ENCODE data around the gene CRACDL.

CRACDL gene

DNA sequence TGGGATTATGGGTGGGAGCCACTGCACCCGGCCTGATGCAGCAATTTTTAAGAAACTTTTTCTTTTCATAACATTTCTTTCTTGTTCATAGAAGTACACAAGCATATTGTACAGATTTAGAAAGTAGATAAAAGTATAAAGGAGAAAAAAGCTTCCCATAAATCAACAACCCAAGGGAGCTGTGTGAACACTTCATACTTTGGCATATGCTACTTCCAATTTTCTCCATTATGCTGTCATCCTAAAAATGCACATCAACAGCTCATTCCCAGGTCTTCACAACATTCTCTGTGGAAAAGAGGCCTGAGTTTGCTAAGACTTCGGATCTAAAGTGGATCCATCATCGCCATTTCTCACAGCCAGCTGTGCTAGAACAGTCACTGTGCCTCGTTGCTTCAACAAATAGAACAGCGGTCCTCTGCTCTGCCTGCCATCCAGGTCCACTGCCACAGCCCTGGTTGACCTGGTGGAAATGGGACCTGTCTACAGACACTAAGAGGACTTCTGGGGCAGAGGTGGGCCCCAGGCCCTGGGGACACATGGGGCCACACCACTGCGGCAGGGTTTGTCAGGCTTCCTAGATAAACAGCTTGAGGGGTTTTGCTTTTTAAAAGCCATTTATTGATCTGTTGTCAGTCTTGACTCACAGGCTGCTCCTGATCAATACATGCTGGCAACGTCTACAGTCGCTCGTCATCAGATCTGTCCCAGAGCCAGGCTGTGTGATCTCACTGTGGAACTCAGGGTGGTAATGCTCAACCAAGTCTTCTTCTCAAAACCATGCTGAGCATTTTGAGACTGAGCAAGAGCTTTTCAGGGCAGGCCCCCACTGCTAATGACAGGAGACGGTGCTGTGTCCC lies 132.4 kb downstream of the CRACDL start:
- no peak for DNase-seq (ENCODE audit: low read depth)

- no peak for DNase-seq (ENCODE audit: low read depth)
These were observed 133.7 kb downstream of the CRACDL start for GRCh38 chr2:98802344-98802743.

DNA sequence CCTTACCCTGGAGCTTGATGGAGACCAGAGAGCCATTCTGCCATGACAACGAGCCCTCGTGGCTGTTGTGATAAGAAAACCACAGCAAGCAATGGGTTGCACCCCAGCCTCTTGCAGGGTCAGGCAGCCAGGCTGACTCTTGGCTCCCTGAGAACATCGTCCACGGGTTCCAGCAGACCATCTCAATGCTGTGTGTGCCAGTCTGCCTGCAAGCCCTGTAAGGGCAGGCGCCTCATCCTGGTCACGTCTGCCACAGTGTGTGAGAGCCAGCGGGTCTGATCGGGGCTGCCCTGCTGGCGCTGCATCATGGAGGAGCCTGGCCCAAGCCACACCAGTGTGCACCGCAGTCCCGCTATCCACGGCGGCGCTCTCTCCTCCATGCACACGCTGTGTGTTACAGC lies 134.1 kb downstream of the CRACDL start:
- no peak for DNase-seq (ENCODE audit: low read depth)

GRCh38 chr2:98801286-98801685 lies 134.7 kb downstream of the CRACDL start:
- DNase-seq (ENCODE audit: low read depth), result no peak

- DNase-seq (ENCODE audit: low read depth), result no peak
These were observed 135.5 kb downstream of the CRACDL start for GRCh38 chr2:98800330-98801064.

GRCh38 chr2:98799375-98800329 lies 136.4 kb downstream of the CRACDL start:
- no peak for DNase-seq (ENCODE audit: low read depth)

DNA sequence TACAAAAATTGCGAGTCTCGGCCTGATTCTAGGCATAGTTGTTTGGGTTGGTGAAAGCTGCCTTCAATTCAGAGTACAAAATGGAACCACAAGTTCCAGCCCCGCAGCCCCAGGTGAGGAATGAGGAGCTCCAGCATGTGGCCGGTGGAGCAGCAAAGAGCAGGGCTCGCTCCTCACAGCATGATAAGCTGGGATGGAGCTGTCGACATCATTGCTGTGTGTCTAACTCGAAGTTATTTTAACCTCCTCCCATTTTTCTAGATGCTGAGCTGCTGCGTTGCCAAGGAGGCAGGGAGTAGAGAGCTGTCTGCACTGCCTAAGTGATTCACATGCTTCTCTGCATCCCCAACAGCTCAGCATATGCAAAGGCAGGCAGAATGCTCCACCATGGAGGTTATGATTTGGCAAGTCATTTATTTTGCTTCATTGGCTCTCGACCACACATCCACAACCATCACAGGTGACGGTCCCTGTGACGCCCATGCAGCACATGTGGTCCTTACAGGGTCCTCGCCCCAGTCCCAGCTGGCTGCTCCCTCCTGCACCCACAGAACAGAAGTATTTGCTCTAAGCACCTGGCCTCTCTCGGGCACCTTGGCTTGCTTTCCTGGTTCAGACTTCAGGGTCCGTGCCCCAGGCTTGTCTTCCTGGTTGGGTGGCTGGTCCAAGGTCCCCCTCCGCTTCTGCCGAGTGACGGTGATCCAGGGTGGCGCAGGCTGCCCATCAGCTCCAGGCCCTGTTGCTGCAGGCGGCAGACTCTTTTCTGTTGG lies 139.1 kb downstream of the CRACDL start:
- no peak for DNase-seq (ENCODE audit: low read depth)

GRCh38 chr2:98795891-98796676 lies 139.9 kb downstream of the CRACDL start:
- no peak for DNase-seq (ENCODE audit: low read depth)

- DNase-seq (ENCODE audit: low read depth), result no peak
These were observed 141.9 kb downstream of the CRACDL start for GRCh38 chr2:98793897-98794830.

DNA sequence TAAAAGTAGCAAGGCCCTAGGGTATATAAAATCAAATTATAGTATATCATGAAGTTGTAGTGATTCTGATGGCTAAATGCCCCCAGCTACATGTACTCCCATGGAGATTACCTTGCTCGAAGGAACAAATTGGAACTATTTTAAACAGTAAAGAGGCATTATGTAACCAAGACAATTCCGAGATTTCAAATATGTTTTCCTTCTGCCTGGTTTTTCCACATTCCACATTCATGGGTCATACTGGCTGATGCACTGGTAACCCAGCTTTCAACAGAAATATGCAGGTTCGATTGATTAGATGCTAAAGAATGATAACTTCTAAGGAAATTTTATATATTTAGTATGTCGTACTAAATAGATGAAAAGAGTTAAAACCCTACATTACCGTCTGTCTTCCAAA lies 142.8 kb downstream of the CRACDL start:
- no peak for DNase-seq (ENCODE audit: low read depth)

- DNase-seq (ENCODE audit: low read depth), result no peak
These were observed 145.8 kb downstream of the CRACDL start for GRCh38 chr2:98790221-98790620.

- no peak for DNase-seq (ENCODE audit: low read depth)
These were observed 148.3 kb downstream of the CRACDL start for GRCh38 chr2:98787700-98788099.

GRCh38 chr2:98786179-98786578 lies 149.8 kb downstream of the CRACDL start:
- DNase-seq (ENCODE audit: low read depth), result no peak

DNA sequence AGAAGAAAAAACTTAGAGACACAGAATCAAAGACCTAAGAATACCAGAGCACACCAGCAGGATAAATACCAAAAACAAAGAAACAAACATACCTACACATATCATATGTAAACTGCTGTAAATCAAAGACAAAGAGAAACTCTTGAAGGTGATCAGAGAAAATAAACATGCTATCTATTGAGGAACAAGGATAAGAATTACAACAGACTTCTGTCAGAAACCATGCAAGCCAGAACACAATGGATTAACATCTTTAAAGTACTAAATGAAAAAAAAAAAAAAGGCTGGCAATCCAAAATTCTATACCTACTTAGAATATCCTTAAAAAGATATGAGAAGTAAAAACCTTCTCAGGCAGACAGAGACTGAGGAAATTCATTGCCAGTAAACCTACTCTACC lies 153.5 kb downstream of the CRACDL start:
- no peak for DNase-seq (ENCODE audit: low read depth)

GRCh38 chr2:98781822-98782221 lies 154.2 kb downstream of the CRACDL start:
- DNase-seq (ENCODE audit: low read depth), result no peak

DNA sequence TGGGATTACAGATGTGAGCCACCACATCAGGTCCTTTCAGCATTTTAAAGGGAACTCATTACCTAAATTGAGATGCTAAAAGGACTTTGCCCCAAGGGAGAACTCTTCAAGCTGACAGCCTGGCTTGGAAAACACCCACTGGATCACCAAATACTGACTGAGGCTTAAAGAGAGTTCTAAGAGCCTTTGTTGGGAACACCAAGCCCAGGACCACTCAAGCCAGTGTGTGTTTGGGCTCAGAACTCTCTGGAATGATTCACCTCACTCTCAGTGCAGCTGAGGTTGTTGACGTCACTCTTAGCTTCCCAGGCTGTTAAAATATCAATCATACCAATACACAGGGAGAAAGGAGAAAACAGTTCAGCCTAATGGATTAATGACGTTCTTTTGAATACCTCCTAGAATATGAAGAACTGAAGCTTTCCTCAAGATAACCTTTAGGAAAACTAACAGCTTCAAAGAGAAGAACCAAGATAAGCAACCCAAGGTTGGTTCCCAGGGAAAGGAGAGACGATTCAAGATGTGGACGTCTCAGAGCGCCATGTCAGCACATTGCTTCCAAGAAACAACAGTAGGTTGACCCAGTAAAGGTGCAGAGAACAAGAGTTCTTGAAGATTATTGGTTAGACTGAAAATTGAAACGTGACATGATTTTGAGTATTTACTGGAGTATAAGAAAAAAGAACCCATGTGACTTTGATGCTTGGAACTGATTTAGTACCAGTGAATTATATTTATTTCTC lies 157.1 kb downstream of the CRACDL start:
- DNase-seq (ENCODE audit: low read depth), result no peak

DNA sequence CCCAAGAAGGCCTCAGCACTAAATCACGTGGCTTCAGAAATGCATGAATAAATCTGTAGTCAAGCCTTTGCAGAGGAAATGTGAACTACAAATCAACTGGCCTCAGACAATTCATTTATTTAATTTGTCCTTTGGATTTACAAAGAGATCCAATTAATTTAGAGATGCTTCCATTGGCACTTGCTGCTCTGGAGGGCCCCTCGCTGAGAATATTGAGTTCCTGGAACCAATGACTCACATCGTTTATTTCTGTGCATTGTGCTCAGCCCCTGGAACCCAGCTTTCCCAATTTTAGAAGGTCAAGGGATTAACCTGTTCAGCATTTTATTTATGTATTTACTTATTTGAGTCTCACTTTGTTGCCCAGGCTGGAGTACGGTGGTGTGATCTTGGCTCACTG lies 157.9 kb downstream of the CRACDL start:
- no peak for DNase-seq (ENCODE audit: low read depth)

DNA sequence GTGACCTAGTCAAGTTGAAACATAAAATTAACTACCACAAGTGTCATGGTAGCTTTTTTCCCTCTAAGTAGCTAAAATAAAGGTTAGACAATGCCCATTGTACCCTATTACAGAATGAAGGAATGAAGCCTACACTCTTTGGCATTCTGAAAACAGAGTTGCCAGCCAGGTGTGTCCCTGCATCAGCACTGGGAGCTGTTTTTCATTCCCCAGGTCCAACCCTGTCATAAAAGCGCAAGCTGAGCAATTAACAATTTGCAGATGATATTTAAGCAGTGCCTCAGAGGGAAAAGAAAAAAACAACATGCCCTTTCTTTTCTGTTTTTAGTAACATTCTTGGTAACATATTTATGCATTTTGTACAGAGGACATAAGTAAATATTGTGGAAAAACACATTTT lies 158.3 kb downstream of the CRACDL start:
- DNase-seq (ENCODE audit: low read depth), result no peak

DNA sequence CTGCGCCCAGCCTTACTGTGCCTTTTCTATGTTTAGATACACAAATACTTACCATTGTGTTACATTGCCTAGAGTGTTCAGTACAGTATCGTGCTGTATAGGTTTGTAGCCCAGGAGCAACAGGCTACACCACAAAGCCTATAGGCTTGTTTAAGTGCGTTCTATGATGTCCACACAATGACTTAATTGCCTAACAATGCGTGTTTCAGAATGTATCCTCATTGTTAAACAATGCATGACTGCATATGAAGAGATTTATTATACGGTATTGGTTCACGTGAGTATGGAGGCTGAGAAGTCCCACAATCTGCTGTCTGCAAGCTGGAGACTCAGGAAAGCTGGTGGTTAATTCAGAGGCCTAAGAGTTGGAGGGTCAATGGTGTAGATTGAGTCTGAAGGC lies 158.9 kb downstream of the CRACDL start:
- DNase-seq (ENCODE audit: low read depth), result no peak
